Activated T-cell treated with anti-CD3 and anti-CD28 coated beads, Interleukin-2, amount 50 U/mL, for 48 hours (primary cell): ENCODE data around the gene OPRPN.

Experiments
- DNase-seq, 2 experiments: peaks; one replicate each; pipeline ENCODE4 v3.0.0-alpha.2; 2020

OPRPN gene

GRCh38 chr4:70397580-70397979 is at the start of gene OPRPN:
OPRPN (plus strand) TSS chr4:70397940; CDS start chr4:70399286, 1,346 bp downstream.
- DNase-seq, result no peak

- no peak for DNase-seq
Measured at GRCh38 chr4:70356185-70356584, 41.6 kb upstream of the OPRPN start.

- DNase-seq, result no peak
Measured at GRCh38 chr4:70359115-70359661, 38.6 kb upstream of the OPRPN start.

- DNase-seq, result no peak
Measured at GRCh38 chr4:70360460-70360859, 37.3 kb upstream of the OPRPN start, which contains the start of gene SMR3A. SMR3A (plus strand) TSS chr4:70360760; CDS start chr4:70362116, 1,356 bp downstream.

- DNase-seq, result no peak
Measured at GRCh38 chr4:70364002-70364401, 33.7 kb upstream of the OPRPN start.

- DNase-seq, result no peak
Measured at GRCh38 chr4:70365479-70365878, 32.3 kb upstream of the OPRPN start.

GRCh38 chr4:70367813-70368212 is 29.9 kb upstream of the OPRPN start:
- DNase-seq, result no peak

GRCh38 chr4:70371987-70372386 is 25.8 kb upstream of the OPRPN start:
- DNase-seq, result no peak

- DNase-seq, result no peak
Measured at GRCh38 chr4:70372760-70373159, 25.0 kb upstream of the OPRPN start.

- no peak for DNase-seq
Measured at GRCh38 chr4:70380578-70380977, 17.2 kb upstream of the OPRPN start.

- DNase-seq, result no peak
Measured at GRCh38 chr4:70382691-70383181, 15.0 kb upstream of the OPRPN start, which contains the start of gene SMR3B. SMR3B (plus strand) TSS chr4:70383131; CDS start chr4:70384511, 1,380 bp downstream.

GRCh38 chr4:70392057-70392776 is 5.5 kb upstream of the OPRPN start:
- DNase-seq, result no peak

- DNase-seq, result no peak
Measured at GRCh38 chr4:70399319-70399718, 1.6 kb downstream of the OPRPN start.

GRCh38 chr4:70402762-70403161 is 5.0 kb downstream of the OPRPN start:
- no peak for DNase-seq

- no peak for DNase-seq
Measured at GRCh38 chr4:70405765-70406164, 8.0 kb downstream of the OPRPN start.

- no peak for DNase-seq
Measured at GRCh38 chr4:70425306-70425705, 27.6 kb downstream of the OPRPN start.

GRCh38 chr4:70426789-70427188 is 29.0 kb downstream of the OPRPN start:
- no peak for DNase-seq

GRCh38 chr4:70437197-70437596 is 39.5 kb downstream of the OPRPN start:
- no peak for DNase-seq

- DNase-seq, result no peak
Measured at GRCh38 chr4:70442474-70442873, 44.7 kb downstream of the OPRPN start.

- no peak for DNase-seq
Measured at GRCh38 chr4:70443329-70443728, 45.6 kb downstream of the OPRPN start.

GRCh38 chr4:70449220-70449619 is 51.5 kb downstream of the OPRPN start:
- no peak for DNase-seq

- no peak for DNase-seq
Measured at GRCh38 chr4:70452946-70453345, 55.2 kb downstream of the OPRPN start.
